ENCODE results near the gene TMPRSS6. TPM values are rescaled to one million over a fixed set of nuclear protein-coding genes. Genes with fewer than 3 reads are reported as not detected.

The TMPRSS6 gene
- total and polyA plus RNA-seq, 2 of the 13 experiments (the other 11 are each of a cell fraction or from before 2014, with no cell fraction given) = 4.2 to 4.8 TPM

- TF ChIP-seq ZBTB40 (IDR thresholded peaks at IDR 0.05) (peak; percentile 13; the same call in 1 of the 2 replicates), ZBTB40 (CRISPR knock-in tag; IDR thresholded peaks at IDR 0.05) (peak; percentile 94; the same call in 1 of the 2 replicates), SCMH1 (CRISPR knock-in tag; IDR thresholded peaks at IDR 0.05; ENCODE audit: borderline replicate concordance) (no peak), XRCC5 (optimal IDR thresholded peaks at IDR 0.05; ENCODE audit: low read length) (peak; percentile 79), SNAPC2 (CRISPR knock-in tag; IDR thresholded peaks at IDR 0.05) (0 out of 2 replicates have a peak, but pooled peaks have one; percentile 40), ZNF431 (CRISPR knock-in tag; IDR thresholded peaks at IDR 0.05; ENCODE audit: borderline replicate concordance, low read depth) (no peak), FOXK1 (CRISPR knock-in tag; IDR thresholded peaks at IDR 0.05; ENCODE audit: borderline replicate concordance, low read depth) (no peak), RAD21 (CRISPR knock-in tag; IDR thresholded peaks at IDR 0.05) (peak; percentile 86), TAF15 (IDR thresholded peaks at IDR 0.05; ENCODE audit: low read depth, low read length, poor library complexity, severe bottlenecking) (no peak), CSRNP1 (CRISPR knock-in tag; IDR thresholded peaks at IDR 0.05) (no peak), ZNF30 (CRISPR knock-in tag; IDR thresholded peaks at IDR 0.05) (no peak)
- TF ChIP-seq, protein P1, sequence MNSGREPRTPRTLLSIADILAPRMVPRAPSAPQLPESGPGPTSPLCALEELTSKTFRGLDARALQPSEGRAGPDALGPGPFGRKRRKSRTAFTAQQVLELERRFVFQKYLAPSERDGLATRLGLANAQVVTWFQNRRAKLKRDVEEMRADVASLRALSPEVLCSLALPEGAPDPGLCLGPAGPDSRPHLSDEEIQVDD (CRISPR knock-in tag; IDR thresholded peaks at IDR 0.05; ENCODE audit: borderline replicate concordance) = no peak
- TF ChIP-seq, protein P2, sequence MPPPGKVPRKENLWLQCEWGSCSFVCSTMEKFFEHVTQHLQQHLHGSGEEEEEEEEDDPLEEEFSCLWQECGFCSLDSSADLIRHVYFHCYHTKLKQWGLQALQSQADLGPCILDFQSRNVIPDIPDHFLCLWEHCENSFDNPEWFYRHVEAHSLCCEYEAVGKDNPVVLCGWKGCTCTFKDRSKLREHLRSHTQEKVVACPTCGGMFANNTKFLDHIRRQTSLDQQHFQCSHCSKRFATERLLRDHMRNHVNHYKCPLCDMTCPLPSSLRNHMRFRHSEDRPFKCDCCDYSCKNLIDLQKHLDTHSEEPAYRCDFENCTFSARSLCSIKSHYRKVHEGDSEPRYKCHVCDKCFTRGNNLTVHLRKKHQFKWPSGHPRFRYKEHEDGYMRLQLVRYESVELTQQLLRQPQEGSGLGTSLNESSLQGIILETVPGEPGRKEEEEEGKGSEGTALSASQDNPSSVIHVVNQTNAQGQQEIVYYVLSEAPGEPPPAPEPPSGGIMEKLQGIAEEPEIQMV (CRISPR knock-in tag; IDR thresholded peaks at IDR 0.05; ENCODE audit: low read depth) = no peak
Measured at GRCh38 chr22:37077802-37078448, 31.6 kb downstream of the TMPRSS6 start (continued).
